Neural cell (in vitro differentiated cells): ENCODE data around the gene TMEM269. TPM values are rescaled to one million over a fixed set of nuclear protein-coding genes. Genes with fewer than 3 reads are reported as not detected.

Source experiments
- H2AFZ ChIP-seq: fragments of 200-600, 300-800 bp; sonication (generic), shearing (Covaris generic); 2 replicates; pipeline ENCODE4 v1.6.0; 2014; ENCODE audit warnings: low read depth, mild to moderate bottlenecking, antibody characterized with exemption, low read length, moderate library complexity
- H3F3A ChIP-seq: fragments of 200-600 bp; shearing (Covaris generic); 2 replicates; pipeline ENCODE4 v1.6.1; 2016; ENCODE audit warnings: mild to moderate bottlenecking, moderate library complexity, mixed read lengths, antibody characterized with exemption, low read length; ENCODE audit not compliant: insufficient read depth, poor library complexity, severe bottlenecking
- H3K27ac ChIP-seq: fragments of 200-600, 300-800 bp; sonication (generic), shearing (Covaris generic); 2 replicates; pipeline ENCODE4 v1.5.1; 2014; ENCODE audit warnings: mild to moderate bottlenecking, low read length, moderate library complexity
- H3K27me3 ChIP-seq: fragments of 300-800, 200-600 bp; sonication (generic), shearing (Covaris generic); 2 replicates; pipeline ENCODE4 v1.6.0; 2014; ENCODE audit warnings: mild to moderate bottlenecking, low read depth, low read length, moderate library complexity; ENCODE audit not compliant: insufficient read depth
- H3K36me3 ChIP-seq: fragments of 300-800, 200-600 bp; sonication (generic), shearing (Covaris generic); 2 replicates; pipeline ENCODE4 v1.5.1; 2014; ENCODE audit warnings: mild to moderate bottlenecking, antibody characterized with exemption, low read length, moderate library complexity; ENCODE audit not compliant: insufficient read depth
- H3K4me2 ChIP-seq: fragments of 300-800, 200-600 bp; sonication (generic), shearing (Covaris generic); 2 replicates; pipeline ENCODE4 v1.6.0; 2014; ENCODE audit warnings: mild to moderate bottlenecking, low read length
- H3K4me3 ChIP-seq: fragments of 300-800, 200-600 bp; sonication (generic), shearing (Covaris generic); 2 replicates; pipeline ENCODE4 v1.5.1; 2014; ENCODE audit warnings: mild to moderate bottlenecking, low read length, moderate library complexity
- H3K79me2 ChIP-seq: fragments of 200-600 bp; shearing (Covaris generic); replicated peaks from 2 replicates; pipeline ENCODE4 v1.6.0; 2014; ENCODE audit warnings: mild to moderate bottlenecking, low read length, moderate library complexity; ENCODE audit not compliant: insufficient read depth
- H3K9ac ChIP-seq: fragments of 300-800, 200-600 bp; sonication (generic), shearing (Covaris generic); 2 replicates; pipeline ENCODE4 v1.6.1; 2016; ENCODE audit warnings: mild to moderate bottlenecking, low read length, mixed read lengths
- H3K9me2 ChIP-seq: fragments of 200-600 bp; shearing (Covaris generic); 2 replicates; pipeline ENCODE4 v1.6.1; 2016; ENCODE audit warnings: mild to moderate bottlenecking, low read length, mixed read lengths; ENCODE audit not compliant: insufficient read depth
- H3K9me3 ChIP-seq: fragments of 200-600, 300-800 bp; sonication (generic), shearing (Covaris generic); 2 replicates; pipeline ENCODE4 v1.6.1; 2016; ENCODE audit warnings: mild to moderate bottlenecking, mixed run types, low read length, moderate library complexity, mixed read lengths
- H4K20me1 ChIP-seq: fragments of 200-600 bp; shearing (Covaris generic); 2 replicates; pipeline ENCODE4 v1.6.1; 2016; ENCODE audit warnings: mild to moderate bottlenecking, mixed run types; ENCODE audit not compliant: insufficient read depth
- EP300 ChIP-seq: fragments of 450-650 bp; conservative IDR thresholded peaks from 2 replicates; pipeline ENCODE4 v1.6.1; 2014; ENCODE audit warnings: antibody characterized with exemption, mild to moderate bottlenecking, moderate library complexity; ENCODE audit not compliant: poor library complexity, severe bottlenecking
- EZH2 ChIP-seq: fragments of 200-600, 300-800 bp; shearing (Covaris generic), sonication (generic); IDR thresholded peaks from 2 replicates; pipeline ENCODE4 v1.6.1; 2014; ENCODE audit warnings: antibody characterized with exemption, low read length, borderline replicate concordance, mild to moderate bottlenecking; ENCODE audit not compliant: insufficient read depth, poor library complexity, severe bottlenecking
- MXI1 ChIP-seq: fragments of 450-650 bp; conservative IDR thresholded peaks from 2 replicates; pipeline ENCODE4 v1.6.1; 2014; ENCODE audit warnings: antibody characterized with exemption, mild to moderate bottlenecking; ENCODE audit not compliant: poor library complexity, severe bottlenecking
- POLR2AphosphoS5 ChIP-seq: IDR thresholded peaks from 2 replicates; pipeline ENCODE4 v1.6.1; 2012
- RAD21 ChIP-seq: fragments of 450-650 bp; conservative IDR thresholded peaks from 2 replicates; pipeline ENCODE4 v1.6.1; 2014; ENCODE audit warnings: antibody characterized with exemption, mild to moderate bottlenecking, moderate library complexity
- SMC3 ChIP-seq: fragments of 450-650 bp; conservative IDR thresholded peaks from 2 replicates; pipeline ENCODE4 v1.6.1; 2014; ENCODE audit warnings: antibody characterized with exemption, mild to moderate bottlenecking, moderate library complexity; ENCODE audit not compliant: poor library complexity
- TAF1 ChIP-seq: IDR thresholded peaks from 2 replicates; pipeline ENCODE4 v1.6.1; 2012; ENCODE audit warnings: low read depth
- polyA plus RNA-seq: library from polyadenylated mRNA; depleted of rRNA; stranded (reverse); fragments of >200 nt; gene quantifications from 2 replicates; pipeline ENCODE4 v1.2.3, GENCODE V29; 2014
- TF ChIP-seq, protein P1 (sequence below): fragments of 450-650 bp; IDR thresholded peaks from 2 replicates; pipeline ENCODE4 v1.5.1; 2014; ENCODE audit warnings: antibody characterized with exemption, mild to moderate bottlenecking, moderate library complexity; ENCODE audit not compliant: poor library complexity, severe bottlenecking
- TF ChIP-seq, protein P2 (sequence below): IDR thresholded peaks from 2 replicates; pipeline ENCODE4 v1.6.1; 2012; ENCODE audit warnings: borderline replicate concordance

Gene TMEM269
- polyA plus RNA-seq, 1 donor from 2014 or later, result 1.1 TPM

DNA sequence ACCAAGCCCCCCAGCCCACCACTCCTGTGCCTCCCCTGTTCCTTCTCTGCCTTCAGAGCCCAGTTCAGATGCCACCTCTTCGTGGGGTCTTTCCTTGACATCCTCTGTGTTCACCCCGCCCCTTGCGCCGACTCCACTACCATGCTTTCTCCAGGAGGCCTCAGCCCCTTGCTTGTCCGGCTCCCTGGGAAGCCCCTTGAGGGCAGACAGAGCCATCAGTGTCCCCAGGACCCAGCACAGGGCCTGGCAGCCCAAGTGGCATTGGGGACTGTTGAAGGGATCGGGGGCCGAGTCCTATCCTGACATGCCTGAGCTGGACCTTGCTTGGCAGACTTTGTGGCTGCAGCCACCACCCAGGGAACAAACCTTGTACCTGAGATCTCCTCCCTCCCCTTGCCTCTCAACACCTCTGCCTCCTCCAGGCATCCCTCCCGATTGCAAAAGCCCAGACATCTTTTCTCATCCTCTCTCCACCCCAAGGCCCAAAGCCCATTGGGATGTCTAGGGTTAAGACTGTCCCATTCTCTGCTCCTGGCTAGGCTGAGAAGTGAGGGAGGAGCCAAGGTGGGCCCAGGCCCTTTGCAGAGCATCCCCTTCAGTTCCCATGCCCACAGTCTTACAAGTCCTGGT lies 48.1 kb upstream of the TMEM269 start:
- H3K79me2 ChIP-seq, result no peaks in the 10 kb centered on the region
- no peaks in the 10 kb centered on the region for H3F3A ChIP-seq
- no peaks in the 10 kb centered on the region for H3K9me3 ChIP-seq
- H3K9ac ChIP-seq, result no peak overlapping the region
- no peaks in the 10 kb centered on the region for H4K20me1 ChIP-seq
- no peak overlapping the region for H2AFZ ChIP-seq
- H3K36me3 ChIP-seq, result no peaks in the 10 kb centered on the region
- no peak overlapping the region for H3K4me2 ChIP-seq
- H3K4me3 ChIP-seq, result no peak overlapping the region
- H3K27ac ChIP-seq, result no peak overlapping the region
- H3K27me3 ChIP-seq, result no peaks in the 10 kb centered on the region
- no peak for TF ChIP-seq MXI1
- no peak for TF ChIP-seq POLR2AphosphoS5
- TF ChIP-seq TAF1, result no peak
- no peak for TF ChIP-seq EP300
- TF ChIP-seq, protein P1, sequence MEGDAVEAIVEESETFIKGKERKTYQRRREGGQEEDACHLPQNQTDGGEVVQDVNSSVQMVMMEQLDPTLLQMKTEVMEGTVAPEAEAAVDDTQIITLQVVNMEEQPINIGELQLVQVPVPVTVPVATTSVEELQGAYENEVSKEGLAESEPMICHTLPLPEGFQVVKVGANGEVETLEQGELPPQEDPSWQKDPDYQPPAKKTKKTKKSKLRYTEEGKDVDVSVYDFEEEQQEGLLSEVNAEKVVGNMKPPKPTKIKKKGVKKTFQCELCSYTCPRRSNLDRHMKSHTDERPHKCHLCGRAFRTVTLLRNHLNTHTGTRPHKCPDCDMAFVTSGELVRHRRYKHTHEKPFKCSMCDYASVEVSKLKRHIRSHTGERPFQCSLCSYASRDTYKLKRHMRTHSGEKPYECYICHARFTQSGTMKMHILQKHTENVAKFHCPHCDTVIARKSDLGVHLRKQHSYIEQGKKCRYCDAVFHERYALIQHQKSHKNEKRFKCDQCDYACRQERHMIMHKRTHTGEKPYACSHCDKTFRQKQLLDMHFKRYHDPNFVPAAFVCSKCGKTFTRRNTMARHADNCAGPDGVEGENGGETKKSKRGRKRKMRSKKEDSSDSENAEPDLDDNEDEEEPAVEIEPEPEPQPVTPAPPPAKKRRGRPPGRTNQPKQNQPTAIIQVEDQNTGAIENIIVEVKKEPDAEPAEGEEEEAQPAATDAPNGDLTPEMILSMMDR, result no peak
- TF ChIP-seq RAD21, result no peak
- TF ChIP-seq EZH2, result no peak
- TF ChIP-seq SMC3, result no peak
- TF ChIP-seq, protein P2, sequence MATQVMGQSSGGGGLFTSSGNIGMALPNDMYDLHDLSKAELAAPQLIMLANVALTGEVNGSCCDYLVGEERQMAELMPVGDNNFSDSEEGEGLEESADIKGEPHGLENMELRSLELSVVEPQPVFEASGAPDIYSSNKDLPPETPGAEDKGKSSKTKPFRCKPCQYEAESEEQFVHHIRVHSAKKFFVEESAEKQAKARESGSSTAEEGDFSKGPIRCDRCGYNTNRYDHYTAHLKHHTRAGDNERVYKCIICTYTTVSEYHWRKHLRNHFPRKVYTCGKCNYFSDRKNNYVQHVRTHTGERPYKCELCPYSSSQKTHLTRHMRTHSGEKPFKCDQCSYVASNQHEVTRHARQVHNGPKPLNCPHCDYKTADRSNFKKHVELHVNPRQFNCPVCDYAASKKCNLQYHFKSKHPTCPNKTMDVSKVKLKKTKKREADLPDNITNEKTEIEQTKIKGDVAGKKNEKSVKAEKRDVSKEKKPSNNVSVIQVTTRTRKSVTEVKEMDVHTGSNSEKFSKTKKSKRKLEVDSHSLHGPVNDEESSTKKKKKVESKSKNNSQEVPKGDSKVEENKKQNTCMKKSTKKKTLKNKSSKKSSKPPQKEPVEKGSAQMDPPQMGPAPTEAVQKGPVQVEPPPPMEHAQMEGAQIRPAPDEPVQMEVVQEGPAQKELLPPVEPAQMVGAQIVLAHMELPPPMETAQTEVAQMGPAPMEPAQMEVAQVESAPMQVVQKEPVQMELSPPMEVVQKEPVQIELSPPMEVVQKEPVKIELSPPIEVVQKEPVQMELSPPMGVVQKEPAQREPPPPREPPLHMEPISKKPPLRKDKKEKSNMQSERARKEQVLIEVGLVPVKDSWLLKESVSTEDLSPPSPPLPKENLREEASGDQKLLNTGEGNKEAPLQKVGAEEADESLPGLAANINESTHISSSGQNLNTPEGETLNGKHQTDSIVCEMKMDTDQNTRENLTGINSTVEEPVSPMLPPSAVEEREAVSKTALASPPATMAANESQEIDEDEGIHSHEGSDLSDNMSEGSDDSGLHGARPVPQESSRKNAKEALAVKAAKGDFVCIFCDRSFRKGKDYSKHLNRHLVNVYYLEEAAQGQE, result no peak
- H3K9me2 ChIP-seq, result no peaks in the 10 kb centered on the region

DNA sequence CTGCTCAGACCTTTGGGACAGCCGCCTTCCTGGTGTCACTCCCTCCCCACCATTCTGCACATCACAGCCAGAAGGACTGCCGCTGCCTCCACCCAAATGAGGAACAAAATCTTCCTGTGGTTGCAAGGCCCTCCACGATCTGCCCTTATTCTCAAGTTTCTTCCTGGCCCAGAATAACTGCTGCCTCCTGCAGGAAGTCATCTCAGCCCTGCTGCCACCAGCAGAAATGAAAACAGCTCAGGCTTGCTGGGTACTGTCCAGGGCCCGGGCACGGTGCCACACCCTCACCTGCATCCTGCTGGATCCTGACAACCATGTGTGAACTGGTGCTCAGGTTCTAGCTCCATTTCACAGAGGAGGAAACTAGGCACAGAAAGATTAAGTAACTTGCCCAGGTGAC lies 47.5 kb upstream of the TMEM269 start:
- Histone ChIP-seq H3K4me2 (no peak overlapping the region), H3K9me2 (no peaks in the 10 kb centered on the region), H3K36me3 (no peaks in the 10 kb centered on the region), H3K79me2 (no peaks in the 10 kb centered on the region), H3K9me3 (no peaks in the 10 kb centered on the region), H3F3A (no peaks in the 10 kb centered on the region), H2AFZ (no peak overlapping the region), H3K27me3 (no peaks in the 10 kb centered on the region), H4K20me1 (no peaks in the 10 kb centered on the region), H3K4me3 (no peak overlapping the region), H3K27ac (no peak overlapping the region), H3K9ac (no peak overlapping the region)
- TF ChIP-seq EZH2, result no peak
- TF ChIP-seq TAF1, result no peak
- TF ChIP-seq, protein P2, result no peak
- TF ChIP-seq POLR2AphosphoS5, result no peak
- no peak for TF ChIP-seq RAD21
- no peak for TF ChIP-seq EP300
- TF ChIP-seq MXI1, result no peak
- TF ChIP-seq, protein P1, result no peak
- no peak for TF ChIP-seq SMC3
